ENCODE data around the gene MAPKAPK2. TPM values are rescaled to one million over a fixed set of nuclear protein-coding genes. Genes with fewer than 3 reads are reported as not detected.
A peak's percentile ranks its signal among the peaks of the same experiment; 100 is the strongest.

Gene MAPKAPK2
- total and polyA plus RNA-seq, 8 donors, result 53.1 to 113 (median 61.8) TPM

- Histone ChIP-seq H3K36me3 (no peaks in the 10 kb centered on the region), H3K4me3 (no peak overlapping the region), H3K9me3 (no peaks in the 10 kb centered on the region), H3K27ac (peak overlapping the region in 1 of 2 donors; percentile 60), H3K27me3 (no peaks in the 10 kb centered on the region), H3K4me1 (peaks cover 17 to 93% of the 10 kb centered on the region in 2 donors)
- TF ChIP-seq CTCF (IDR thresholded peaks at IDR 0.05), result no peak
- peak; percentile 12 for ATAC-seq
- intact Hi-C loops (cut with DNase I), result no loop called here
- no peak for DNase-seq
Observed at GRCh38 chr1:206716870-206717673, 32.4 kb downstream of the MAPKAPK2 start.

GRCh38 chr1:206717674-206717989, 32.9 kb downstream of the MAPKAPK2 start:
- DNase-seq (no peak), ATAC-seq (no peak)
- Histone ChIP-seq H3K36me3 (no peaks in the 10 kb centered on the region), H3K4me3 (no peak overlapping the region), H3K27ac (peak overlapping the region in 1 of 2 donors; percentile 60), H3K4me1 (peaks cover 18 to 93% of the 10 kb centered on the region in 2 donors), H3K27me3 (no peaks in the 10 kb centered on the region), H3K9me3 (no peaks in the 10 kb centered on the region)
- TF ChIP-seq CTCF (IDR thresholded peaks at IDR 0.05), result no peak
- intact Hi-C loops (cut with DNase I), result no loop called here

GRCh38 chr1:206719169-206719839, 34.6 kb downstream of the MAPKAPK2 start:
- no peak for TF ChIP-seq CTCF (IDR thresholded peaks at IDR 0.05)

DNA sequence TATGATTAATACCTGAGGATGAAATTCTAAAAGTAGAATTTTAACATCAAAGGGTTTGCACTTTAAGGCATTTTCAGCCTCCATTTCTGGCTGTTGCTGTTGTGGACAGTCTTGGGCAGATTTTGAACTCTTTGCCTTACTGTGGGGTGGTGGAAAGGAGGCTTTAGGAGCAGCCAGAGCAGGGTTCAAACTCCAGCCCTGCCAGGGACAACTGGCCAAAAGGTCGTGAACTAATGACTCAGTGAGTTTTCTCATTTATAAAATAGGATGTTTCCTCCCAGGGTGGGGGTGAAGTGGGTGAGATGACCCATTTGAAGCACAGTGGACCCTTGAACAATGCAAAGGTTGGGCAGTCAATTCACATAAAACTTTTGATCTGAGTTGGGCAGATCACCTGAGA, 36.7 kb downstream of the MAPKAPK2 start:
- no peak for TF ChIP-seq CTCF (IDR thresholded peaks at IDR 0.05)
- Histone ChIP-seq H3K4me3 (no peak overlapping the region), H3K4me1 (peaks cover 30 to 95% of the 10 kb centered on the region in 2 donors), H3K36me3 (no peaks in the 10 kb centered on the region), H3K27me3 (no peaks in the 10 kb centered on the region), H3K27ac (no peak overlapping the region), H3K9me3 (no peaks in the 10 kb centered on the region)
- ATAC-seq (no peak), DNase-seq (no peak)
- intact Hi-C loops (cut with DNase I), result no loop called here

More at GRCh38 chr1:206719169-206719839, 34.6 kb downstream of the MAPKAPK2 start:
- Histone ChIP-seq H3K4me1 (peaks cover 30 to 95% of the 10 kb centered on the region in 2 donors), H3K27ac (no peak overlapping the region), H3K27me3 (no peaks in the 10 kb centered on the region), H3K9me3 (no peaks in the 10 kb centered on the region), H3K36me3 (no peaks in the 10 kb centered on the region), H3K4me3 (no peak overlapping the region)
- DNase-seq (no peak), ATAC-seq (no peak)
- intact Hi-C loops (cut with DNase I), result no loop called here

DNA sequence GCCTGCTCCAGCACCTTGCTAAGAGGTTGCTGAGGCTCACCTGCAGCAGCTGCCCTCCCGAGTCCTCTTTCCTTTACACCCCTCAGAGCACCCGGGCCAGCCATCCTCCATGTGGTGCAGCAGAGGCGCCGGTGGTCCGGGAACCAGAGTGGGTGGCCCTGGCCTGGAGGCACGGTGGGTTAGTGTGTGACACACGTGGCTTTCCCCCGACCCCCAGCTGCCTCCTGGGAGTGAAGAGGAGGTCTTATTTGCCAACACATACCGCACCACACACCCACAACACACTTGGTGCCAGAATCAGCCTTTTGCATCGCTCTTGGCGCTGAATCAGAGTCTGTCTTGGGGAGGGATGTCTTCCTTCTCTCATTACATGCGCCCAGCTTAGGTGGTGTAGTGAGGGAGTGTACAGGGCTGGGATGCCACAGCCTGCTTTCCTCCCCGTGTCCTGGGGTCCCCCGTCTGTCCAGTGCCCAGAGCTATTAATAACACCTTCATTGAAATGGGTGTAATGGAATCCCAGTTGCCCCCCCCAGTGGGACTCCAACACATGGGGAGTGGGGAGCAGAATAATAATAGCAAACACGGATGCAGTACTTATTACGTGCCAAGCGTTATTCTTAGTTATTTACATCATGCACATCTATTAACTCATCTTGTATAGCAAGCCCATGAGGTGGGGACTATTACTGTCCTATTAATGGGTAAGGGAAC, 38.2 kb downstream of the MAPKAPK2 start:
- TF ChIP-seq CTCF (IDR thresholded peaks at IDR 0.05), result no peak
- Histone ChIP-seq H3K4me3 (no peak overlapping the region), H3K4me1 (peaks cover 28 to 95% of the 10 kb centered on the region in 2 donors), H3K9me3 (no peaks in the 10 kb centered on the region), H3K27ac (peak overlapping the region; percentile 73 to 75), H3K27me3 (no peaks in the 10 kb centered on the region), H3K36me3 (no peaks in the 10 kb centered on the region)
- ATAC-seq (no peak), DNase-seq (no peak)
- intact Hi-C loops (cut with DNase I), result no loop called here
